GM21786 (cell line): ENCODE data around the gene HOXB6.

Experiments
- ATAC-seq: cut with Tn5 transposase; IDR thresholded peaks from one replicate; pipeline ENCODE4 v1.9.1; 2021; ENCODE audit not compliant: unreplicated experiment

HOXB6 gene

DNA sequence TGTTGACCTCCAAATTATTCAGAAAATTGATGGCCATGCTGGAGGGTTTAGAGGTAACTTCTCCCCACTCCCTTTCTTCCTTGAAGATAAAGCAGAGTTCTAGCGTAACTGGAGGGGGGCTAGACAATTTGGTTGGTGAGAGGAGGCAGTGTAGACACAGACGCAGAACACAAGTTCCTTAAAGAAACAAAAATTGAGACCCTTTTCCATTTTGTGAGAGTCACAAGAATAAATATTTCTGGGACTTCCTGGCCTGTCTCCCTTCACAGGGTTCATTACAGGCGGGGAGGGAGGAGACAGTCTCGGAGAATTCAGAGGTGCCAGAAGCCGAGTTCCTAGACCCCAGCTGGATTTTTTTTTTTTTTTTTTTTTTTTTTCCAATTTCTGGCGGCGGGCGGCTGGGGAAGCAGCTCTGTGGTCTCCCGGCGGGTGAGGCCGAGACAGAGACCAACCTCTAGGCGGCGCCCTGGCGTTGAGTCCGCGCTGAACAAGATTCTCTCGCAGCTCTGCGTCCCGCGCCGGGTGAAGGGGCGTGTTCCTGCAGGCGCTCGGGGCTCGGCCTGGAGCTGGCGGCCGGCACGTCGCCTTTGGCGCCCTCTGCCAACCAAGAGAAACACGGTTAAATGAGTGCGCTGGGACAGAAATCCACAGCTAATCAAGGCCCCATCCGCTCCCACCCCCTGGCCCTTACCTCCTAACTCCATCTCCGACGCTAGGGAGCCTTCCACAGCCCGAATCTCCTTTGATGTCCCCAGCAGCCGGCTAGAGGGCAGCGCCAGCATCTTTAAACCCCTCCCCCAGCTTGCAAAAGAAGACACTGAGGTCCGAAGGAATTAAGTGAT, 31.6 kb upstream of the HOXB6 start:
- ATAC-seq, result peak; percentile 69

- no peak for ATAC-seq
Observed at GRCh38 chr17:48634493-48635208, 29.9 kb upstream of the HOXB6 start.

GRCh38 chr17:48633266-48633677, 28.5 kb upstream of the HOXB6 start:
- no peak for ATAC-seq

GRCh38 chr17:48632579-48633265, 27.9 kb upstream of the HOXB6 start:
- no peak for ATAC-seq

DNA sequence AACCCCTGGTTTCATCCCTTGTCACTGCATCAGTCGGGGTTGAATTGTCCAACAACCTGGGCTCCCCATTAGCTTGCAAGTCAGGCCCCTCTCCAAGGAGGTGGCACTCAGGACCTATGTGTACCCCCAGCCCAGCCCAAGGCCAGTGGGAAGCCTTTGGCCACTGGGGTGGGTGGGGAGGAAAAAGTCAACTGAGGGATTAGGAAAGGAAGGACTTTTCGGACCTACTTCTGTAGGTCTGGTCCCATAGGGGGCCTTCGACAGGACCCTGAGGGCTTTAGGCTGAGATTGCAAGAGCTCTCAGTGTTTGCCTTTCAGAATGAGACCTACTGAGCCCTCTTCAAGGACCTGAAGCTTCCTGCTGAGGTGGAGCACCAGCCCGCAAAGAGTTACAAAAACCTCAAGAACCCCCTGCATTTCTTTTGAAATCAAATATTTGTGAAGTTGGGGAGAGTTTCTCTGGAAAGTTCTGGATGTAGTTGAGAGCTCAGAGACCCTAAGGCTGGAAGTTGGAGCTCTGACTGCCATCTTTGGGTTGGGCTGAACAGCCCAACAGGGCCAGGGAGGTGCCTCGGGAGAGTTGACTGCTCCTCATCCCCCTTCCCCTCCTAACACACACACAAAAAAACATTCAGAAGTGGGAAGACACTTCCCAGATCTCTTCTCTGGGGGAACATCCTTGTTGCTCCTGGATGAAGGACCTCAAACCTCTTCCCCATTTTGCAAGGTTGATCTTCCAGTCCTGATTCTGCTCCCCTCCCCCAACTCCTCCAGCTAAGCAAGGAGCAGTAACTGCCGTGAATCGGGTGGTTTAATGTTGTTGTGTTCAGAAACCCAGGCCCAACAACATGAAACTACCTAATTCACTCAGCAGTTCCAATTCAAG, 27.1 kb upstream of the HOXB6 start:
- ATAC-seq, result no peak

DNA sequence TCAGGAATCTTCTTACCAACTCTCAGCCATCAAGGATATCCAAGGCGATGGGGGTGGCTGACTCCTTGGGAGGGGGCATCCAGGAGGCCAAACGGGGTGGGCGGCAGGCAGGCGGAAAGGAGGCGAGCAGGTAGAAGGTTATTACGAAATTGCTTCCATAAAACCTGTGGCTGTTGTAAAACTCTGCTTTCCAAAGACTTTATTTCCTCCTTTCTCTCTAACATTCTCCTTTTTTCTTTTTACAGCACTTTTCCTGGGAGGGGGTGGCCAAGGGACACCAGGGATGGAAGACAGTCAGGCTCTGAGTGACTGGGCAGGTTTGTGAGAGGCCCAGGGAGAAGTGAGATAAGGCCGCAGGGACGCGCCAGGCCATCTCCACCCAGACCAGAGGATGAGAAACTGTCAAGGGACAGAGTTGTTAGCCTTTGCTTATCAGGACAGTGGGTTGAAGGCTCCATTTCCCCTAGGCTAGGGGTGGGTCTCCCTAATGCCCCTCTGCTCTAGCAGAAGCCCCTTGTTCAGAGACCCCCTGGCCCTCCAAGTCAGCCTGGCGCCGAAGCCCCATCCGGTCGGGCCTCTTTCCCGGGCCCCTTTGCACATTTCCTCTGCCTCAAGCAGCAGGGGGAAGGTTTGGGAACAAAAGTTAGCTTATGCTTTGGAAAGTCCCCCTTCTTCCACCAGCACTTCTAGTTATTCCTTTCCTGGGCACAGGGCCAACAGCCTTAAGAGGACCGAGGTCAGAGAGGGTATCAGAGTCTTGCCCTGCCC, 26.3 kb upstream of the HOXB6 start:
- ATAC-seq, result no peak

GRCh38 chr17:48630009-48630924, 25.5 kb upstream of the HOXB6 start:
- ATAC-seq, result no peak

GRCh38 chr17:48629411-48629759, 24.6 kb upstream of the HOXB6 start:
- ATAC-seq, result no peak

GRCh38 chr17:48628649-48629410, 24.0 kb upstream of the HOXB6 start:
- no peak for ATAC-seq

GRCh38 chr17:48627623-48628521, 23.1 kb upstream of the HOXB6 start:
- ATAC-seq, result no peak

DNA sequence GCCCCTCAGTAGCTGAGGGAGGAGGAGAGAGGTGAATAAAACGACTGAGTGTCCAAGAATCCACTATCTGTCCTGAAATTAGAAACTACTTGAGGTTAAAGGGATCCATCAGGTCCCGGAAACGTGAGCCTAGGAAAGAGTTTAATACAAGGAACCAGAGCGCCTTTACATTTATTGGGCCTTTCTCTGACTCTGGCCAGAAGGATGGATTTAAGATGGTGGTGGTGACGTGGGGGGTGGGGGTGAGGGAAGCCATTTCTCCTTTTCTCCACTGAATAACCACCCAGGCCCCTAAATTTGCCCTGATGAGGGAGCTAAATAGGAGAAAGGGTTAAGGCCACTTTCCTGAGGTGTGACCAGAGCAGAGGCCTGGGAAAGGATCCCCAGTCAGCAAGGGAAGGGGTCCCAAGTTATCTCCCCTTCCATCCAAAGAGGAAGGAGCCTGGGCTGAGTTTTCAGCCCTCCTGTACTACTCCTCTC, 22.4 kb upstream of the HOXB6 start:
- ATAC-seq, result no peak

DNA sequence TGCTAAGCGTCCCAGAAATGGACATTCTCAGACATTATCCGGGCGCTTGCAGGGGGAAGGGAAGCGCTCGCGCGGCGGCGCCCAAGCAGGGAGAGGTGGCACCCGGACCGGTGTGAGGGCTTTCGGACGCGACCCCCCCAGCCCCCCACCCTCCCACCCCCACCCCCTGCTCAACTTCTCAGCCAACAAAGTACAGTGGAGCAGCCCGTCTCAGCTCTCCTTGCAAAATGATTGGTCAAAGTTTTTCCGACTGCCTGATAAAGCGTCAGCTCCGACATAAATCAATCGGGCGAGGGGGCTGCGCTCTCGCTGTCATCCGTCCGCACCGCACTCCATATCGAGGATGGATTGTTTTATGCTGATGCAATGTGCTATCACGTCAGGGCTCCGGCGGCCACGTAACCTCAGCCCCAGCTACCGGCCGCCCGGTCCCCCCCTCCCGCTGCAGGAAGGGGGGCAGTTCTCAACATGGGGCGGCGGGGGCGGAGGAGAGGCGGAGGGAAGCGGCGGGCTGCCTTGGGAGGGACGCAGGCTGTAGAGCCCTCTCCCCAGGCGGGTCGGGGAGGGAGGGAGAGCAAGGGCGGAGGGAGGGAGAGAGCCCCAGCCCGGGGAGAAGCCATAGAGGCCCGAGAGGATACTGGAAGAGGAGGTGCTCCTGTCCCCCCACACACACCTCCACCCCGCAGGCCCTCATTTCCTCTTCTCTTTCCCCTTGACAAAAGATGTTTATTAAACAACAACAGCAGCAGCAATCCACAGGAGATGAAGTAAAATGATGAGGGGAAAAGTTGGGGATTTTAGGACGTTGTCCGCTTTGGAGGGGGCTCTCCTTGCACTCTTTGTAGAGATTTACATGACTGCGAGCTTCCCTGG, 21.7 kb upstream of the HOXB6 start, which contains the start of gene HOXB9:
Gene HOXB9 (minus strand): TSS at position 114 of the 873 bp plus-strand sequence. CDS start 89 bp downstream, at position 25.
- ATAC-seq, result no peak

- ATAC-seq, result no peak
Observed at GRCh38 chr17:48625495-48626244, 20.9 kb upstream of the HOXB6 start.

DNA sequence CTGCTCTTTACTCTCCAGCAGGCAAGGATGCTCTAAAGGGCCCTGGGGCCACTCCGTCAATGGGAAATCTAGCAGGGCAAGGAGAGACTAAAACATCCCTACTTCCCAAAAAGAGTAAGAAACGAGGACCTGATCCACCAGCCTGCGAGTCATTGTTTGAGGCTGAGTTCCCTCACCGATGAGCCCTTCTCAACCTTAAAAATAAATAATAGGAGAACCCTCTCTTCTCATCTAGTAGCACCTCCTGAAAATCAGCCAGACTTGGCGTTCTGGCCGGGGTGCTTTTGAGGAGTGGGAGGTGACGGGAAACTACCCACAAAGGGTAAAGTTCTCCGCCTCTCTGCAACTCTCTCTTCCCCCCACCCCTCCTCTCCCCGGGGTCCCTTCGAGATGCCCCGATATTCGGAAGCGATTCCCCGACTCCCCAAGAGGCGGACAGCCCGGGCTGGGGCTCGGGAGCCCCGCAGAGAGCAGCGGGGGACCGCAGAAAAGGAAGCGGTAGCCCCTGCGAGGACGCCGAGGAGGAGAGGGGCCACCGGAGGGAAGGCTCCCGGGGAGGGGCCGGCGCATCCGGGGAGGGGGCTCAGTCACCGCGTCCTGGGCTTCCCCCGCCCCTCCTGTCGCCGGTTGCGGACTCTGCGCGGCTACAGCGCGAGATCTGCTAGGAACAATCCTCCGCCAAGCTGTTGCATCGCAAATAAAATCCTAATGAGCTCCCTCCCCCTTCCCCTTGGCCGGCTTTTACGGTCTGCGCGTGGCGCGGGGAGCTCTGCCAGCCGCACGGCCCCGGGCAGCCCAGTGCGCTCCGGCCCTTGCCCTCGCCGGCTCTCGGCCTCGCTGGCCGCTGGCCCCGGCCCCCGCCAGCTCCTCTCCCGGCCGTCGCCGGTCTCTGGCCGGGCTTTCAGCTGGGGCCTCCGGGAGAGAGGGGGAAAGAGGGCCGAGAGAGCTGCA, 20.0 kb upstream of the HOXB6 start:
- ATAC-seq, result no peak
